Pancreas (tissue), 10 donors: ENCODE measurements around the gene LRRC8D. TPM values are rescaled to one million over a fixed set of nuclear protein-coding genes. Genes with fewer than 3 reads are reported as not detected.
A peak's percentile ranks its signal among the peaks of the same experiment; 100 is the strongest.

Experiments used
- ATAC-seq, 4 donors: fragments of 200-7000 bp; cut with Tn5 transposase; one replicate each; pipeline versions ENCODE4 v1.8.0 to v1.9.1; 2020; ENCODE audit warnings: mild to moderate bottlenecking in 4 of 4, moderate library complexity in 4 of 4
- DNase-seq, 6 donors: peaks; one replicate each; pipeline ENCODE4 v3.0.0-alpha.2; 2020
- FAIRE-seq: peaks from 2 replicates; lab custom pipeline; 2012; peaks lifted over from hg19 to GRCh38; lab: Jason Lieb, UNC
- H3K27ac ChIP-seq, 4 donors: fragments of 200-600 bp; sonication (generic); 1 replicate in 3 of 4; 2 replicates in 1 of 4; pipeline versions ENCODE4 v1.5.0 to v1.8.0; 2020
- H3K27me3 ChIP-seq, 4 donors: fragments of 200-600 bp; one replicate each; pipeline ENCODE4 v1.8.0; 2021
- H3K36me3 ChIP-seq, 3 donors: fragments of 200-600 bp; sonication (generic) in 1 of 3; one replicate each; pipeline versions ENCODE4 v1.5.0 to v1.8.0; 2020 to 2021
- H3K4me1 ChIP-seq, 3 donors: fragments of 200-600 bp; one replicate each; pipeline ENCODE4 v1.8.0; 2021
- H3K4me3 ChIP-seq, 4 donors: fragments of 200-600 bp; sonication (generic) in 2 of 4; one replicate each; pipeline versions ENCODE4 v1.5.0 to v1.8.0; 2020 to 2021
- H3K9me3 ChIP-seq, 4 donors: fragments of 200-600 bp; one replicate each; pipeline ENCODE4 v1.8.0; 2021
- CTCF ChIP-seq, 4 donors: fragments of 200-600 bp; sonication (generic) in 3 of 4; IDR thresholded peaks; one replicate each; pipeline versions ENCODE4 v1.5.0 to v1.8.0; 2021; ENCODE audit warnings: antibody characterized with exemption in 4 of 4
- WGBS, 2 donors: extraction: QIAGEN DNeasy Blood & Tissue Kit; methylation state at CpG; one replicate each; pipeline ENCODE4 v1.1.7; 2013; 5-methylcytosine and 5-hydroxymethylcytosine counted together
- intact Hi-C, 3 donors: fragments of 100-400 bp; cut with DNase I; formaldehyde crosslinking; loops; one replicate each; pipeline versions ENCODE4 v1.11.1 to v1.14.2; 2022
- polyA plus RNA-seq, 2 donors: library from polyadenylated mRNA; stranded (reverse); fragments of 200-250 nt; gene quantifications; one replicate each; pipeline ENCODE4 v1.2.3, GENCODE V29; 2013
- total RNA-seq, 6 donors: library from RNA; stranded (reverse); fragmentation: NEBNext Ultra II Directional in 4 of 6; extraction: Animal tissue kit (Norgen Biotek cat#: 25700) in 4 of 6; gene quantifications; one replicate each; pipeline versions ENCODE4 v1.2.1 to v1.2.4, GENCODE V29; 2021 to 2023
- donor health status: healthy with polysubstance abuse.
- donor health status: DM: no; HTN: no; CAD: no; lungs with moderate emphysema.
- donor health status: DM: no; HTN: no; CAD: no.
- donor health status: control.
- donor health status: control.
- donor health status: Bipolar disorder and iron deficiency.
- donor health status: DM: yes; HTN: yes; CAD: no.
- donor health status: DM: no; HTN: no; CAD: no.
- donor health status: DM: no; HTN: no; CAD: no.
- donor health status: DM: yes; HTN: yes; CAD: no.

Gene LRRC8D
- total and polyA plus RNA-seq, 8 donors, result 3.8 to 27.1 (median 10.4) TPM

GRCh38 chr1:89780721-89781120 is 40.1 kb upstream of the LRRC8D start:
- Histone ChIP-seq H3K4me1 (no peaks in the 10 kb centered on the region), H3K4me3 (no peak overlapping the region), H3K9me3 (no peaks in the 10 kb centered on the region), H3K36me3 (no peaks in the 10 kb centered on the region), H3K27ac (no peak overlapping the region), H3K27me3 (no peaks in the 10 kb centered on the region)
- peak in 1 of 4 donors; percentile 27 for ATAC-seq
- TF ChIP-seq CTCF (IDR thresholded peaks at IDR 0.05), result no peak
- 77 to 80% methylated on average over 2 of the region's 2 CpGs for WGBS, 2 donors
- no peak for FAIRE-seq
- intact Hi-C loops, result no loop called here
- DNase-seq, result no peak

GRCh38 chr1:89781494-89782126 is 39.2 kb upstream of the LRRC8D start:
- Histone ChIP-seq H3K36me3 (no peaks in the 10 kb centered on the region), H3K9me3 (no peaks in the 10 kb centered on the region), H3K27me3 (no peaks in the 10 kb centered on the region), H3K4me3 (no peak overlapping the region), H3K27ac (no peak overlapping the region), H3K4me1 (no peaks in the 10 kb centered on the region)
- TF ChIP-seq CTCF (IDR thresholded peaks at IDR 0.05), result no peak
- intact Hi-C loops, result no loop called here
- ATAC-seq, result no peak
- no peak for DNase-seq
- no peak for FAIRE-seq
- 67 to 73% methylated on average over 4 of the region's 4 CpGs for WGBS, 2 donors

- intact Hi-C loops, result no loop called here
- no peaks in the 10 kb centered on the region for H3K9me3 ChIP-seq
- no peaks in the 10 kb centered on the region for H3K36me3 ChIP-seq
- H3K4me3 ChIP-seq, result no peak overlapping the region
- ATAC-seq (no peak), DNase-seq (no peak), FAIRE-seq (no peak)
- WGBS, 2 donors, result 66 to 71% methylated on average over 7 of the region's 7 CpGs
- H3K27ac ChIP-seq, result no peak overlapping the region
- no peaks in the 10 kb centered on the region for H3K4me1 ChIP-seq
- H3K27me3 ChIP-seq, result no peaks in the 10 kb centered on the region
- TF ChIP-seq CTCF (IDR thresholded peaks at IDR 0.05), result no peak
Measured at GRCh38 chr1:89786628-89787214, 34.1 kb upstream of the LRRC8D start.

GRCh38 chr1:89790592-89790991 is 30.2 kb upstream of the LRRC8D start:
- no peaks in the 10 kb centered on the region for H3K27me3 ChIP-seq
- H3K36me3 ChIP-seq, result no peaks in the 10 kb centered on the region
- no peak for ATAC-seq
- no peak overlapping the region for H3K4me3 ChIP-seq
- H3K27ac ChIP-seq, result no peak overlapping the region
- 64 to 70% methylated on average over 2 of the region's 2 CpGs for WGBS, 2 donors
- no peak for FAIRE-seq
- no peak for TF ChIP-seq CTCF (IDR thresholded peaks at IDR 0.05)
- intact Hi-C loops, result no loop called here
- no peaks in the 10 kb centered on the region for H3K9me3 ChIP-seq
- no peak for DNase-seq
- no peaks in the 10 kb centered on the region for H3K4me1 ChIP-seq

GRCh38 chr1:89791064-89791726 is 29.6 kb upstream of the LRRC8D start:
- no peaks in the 10 kb centered on the region for H3K9me3 ChIP-seq
- TF ChIP-seq CTCF (IDR thresholded peaks at IDR 0.05), result no peak
- FAIRE-seq, result no peak
- intact Hi-C loops, result no loop called here
- H3K4me1 ChIP-seq, result no peaks in the 10 kb centered on the region
- H3K27me3 ChIP-seq, result no peaks in the 10 kb centered on the region
- H3K27ac ChIP-seq, result no peak overlapping the region
- no peak for ATAC-seq
- H3K4me3 ChIP-seq, result no peak overlapping the region
- H3K36me3 ChIP-seq, result no peaks in the 10 kb centered on the region
- DNase-seq, result no peak
- WGBS, 2 donors, result 53 to 61% methylated on average over 3 of the region's 3 CpGs
